GM19043 (cell line): ENCODE data around the gene FEZ2.

Experiments
- ATAC-seq: cut with Tn5 transposase; IDR thresholded peaks from one replicate; pipeline ENCODE4 v1.9.1; 2021; ENCODE audit warnings: low read depth; ENCODE audit not compliant: unreplicated experiment

FEZ2 gene

GRCh38 chr2:36587556-36587955, 10.4 kb downstream of the FEZ2 start:
- ATAC-seq = no peak

GRCh38 chr2:36587101-36587500, 10.9 kb downstream of the FEZ2 start:
- no peak for ATAC-seq

GRCh38 chr2:36586672-36587071, 11.3 kb downstream of the FEZ2 start:
- no peak for ATAC-seq

GRCh38 chr2:36584148-36584794, 13.7 kb downstream of the FEZ2 start:
- ATAC-seq = no peak

- ATAC-seq = no peak
These were observed 15.0 kb downstream of the FEZ2 start for GRCh38 chr2:36582951-36583350.

GRCh38 chr2:36582538-36582937, 15.4 kb downstream of the FEZ2 start:
- no peak for ATAC-seq

- no peak for ATAC-seq
These were observed 18.7 kb downstream of the FEZ2 start for GRCh38 chr2:36579297-36579664.

GRCh38 chr2:36578343-36579296, 19.3 kb downstream of the FEZ2 start:
- no peak for ATAC-seq

GRCh38 chr2:36577884-36578283, 20.1 kb downstream of the FEZ2 start:
- ATAC-seq = no peak

- no peak for ATAC-seq
These were observed 23.4 kb downstream of the FEZ2 start for GRCh38 chr2:36574560-36574959.

GRCh38 chr2:36573165-36573564, 24.8 kb downstream of the FEZ2 start:
- ATAC-seq = no peak

- no peak for ATAC-seq
These were observed 25.3 kb downstream of the FEZ2 start for GRCh38 chr2:36572719-36573059.

- no peak for ATAC-seq
These were observed 25.8 kb downstream of the FEZ2 start for GRCh38 chr2:36572054-36572718.

GRCh38 chr2:36570416-36570815, 27.6 kb downstream of the FEZ2 start:
- ATAC-seq = no peak

GRCh38 chr2:36569267-36569856, 28.6 kb downstream of the FEZ2 start:
- no peak for ATAC-seq

- no peak for ATAC-seq
These were observed 29.3 kb downstream of the FEZ2 start for GRCh38 chr2:36568516-36569246.

- no peak for ATAC-seq
These were observed 30.1 kb downstream of the FEZ2 start for GRCh38 chr2:36567711-36568408.

GRCh38 chr2:36566887-36567286, 31.1 kb downstream of the FEZ2 start:
- no peak for ATAC-seq

- ATAC-seq = no peak
These were observed 32.3 kb downstream of the FEZ2 start for GRCh38 chr2:36565712-36566111.

- ATAC-seq = no peak
These were observed 33.5 kb downstream of the FEZ2 start for GRCh38 chr2:36564377-36564930.
